GM21423 (cell line): ENCODE data around the gene CNTNAP4.

Source experiments
- ATAC-seq: cut with Tn5 transposase; IDR thresholded peaks from one replicate; pipeline ENCODE4 v1.9.1; 2021; ENCODE audit warnings: mild to moderate bottlenecking, moderate library complexity; ENCODE audit not compliant: unreplicated experiment

CNTNAP4 gene

DNA sequence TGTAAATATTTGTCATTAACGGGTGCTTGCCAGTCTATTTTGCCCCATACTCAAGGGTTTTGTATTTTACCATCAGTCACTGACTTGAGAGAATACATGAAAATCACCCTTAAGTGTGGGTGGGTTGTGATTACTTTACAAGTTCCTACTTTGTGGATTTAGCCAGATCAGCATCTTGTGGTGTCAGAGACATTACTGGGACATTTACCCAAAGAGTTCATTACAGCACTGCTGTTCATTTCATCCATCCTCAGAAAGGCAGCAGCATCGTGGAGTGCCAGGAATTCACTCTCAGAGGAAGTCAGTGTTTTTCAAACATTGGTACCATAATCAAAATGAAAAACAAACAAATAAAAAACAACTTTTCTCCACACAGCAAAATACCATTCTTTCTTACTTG, 110.8 kb downstream of the CNTNAP4 start:
- no peak for ATAC-seq

DNA sequence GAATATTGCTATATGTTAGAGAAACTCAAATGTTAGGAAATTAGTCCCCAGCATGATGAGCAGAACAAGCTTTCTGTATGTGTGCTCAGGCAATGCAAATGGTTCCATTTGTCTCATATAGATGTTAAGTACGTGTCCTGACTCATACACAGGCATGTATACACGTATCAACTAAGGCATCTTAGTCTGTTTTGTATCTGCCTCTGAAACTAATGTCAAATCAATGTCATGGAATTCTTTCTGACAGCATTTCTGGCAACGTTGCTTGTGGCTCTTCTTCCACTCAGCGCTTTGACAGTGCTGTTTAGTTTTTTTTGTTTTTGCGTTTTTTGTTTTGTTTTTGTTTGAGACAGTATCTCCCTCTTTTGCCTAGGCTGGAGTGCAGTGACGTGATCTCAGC, 111.9 kb downstream of the CNTNAP4 start:
- ATAC-seq, result no peak

DNA sequence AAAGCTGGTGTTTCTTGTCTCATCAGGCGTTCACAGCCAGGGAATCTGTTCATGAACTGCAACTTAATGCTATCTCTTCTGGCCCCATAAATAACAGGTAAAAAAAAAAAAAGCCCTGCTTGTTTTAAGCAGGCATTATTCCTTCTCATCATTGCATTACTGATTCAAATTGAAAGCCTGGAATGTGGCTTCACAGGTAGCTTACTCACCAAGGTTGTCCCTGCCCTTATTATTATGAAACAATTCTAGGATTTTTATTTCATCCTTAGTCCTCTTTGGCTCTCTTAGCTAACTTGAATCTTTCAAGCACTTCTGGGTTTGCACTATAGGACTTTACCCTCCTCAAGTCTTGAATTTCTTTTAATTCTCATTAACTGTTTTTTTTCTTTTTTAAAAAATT, 113.3 kb downstream of the CNTNAP4 start:
- ATAC-seq, result no peak

DNA sequence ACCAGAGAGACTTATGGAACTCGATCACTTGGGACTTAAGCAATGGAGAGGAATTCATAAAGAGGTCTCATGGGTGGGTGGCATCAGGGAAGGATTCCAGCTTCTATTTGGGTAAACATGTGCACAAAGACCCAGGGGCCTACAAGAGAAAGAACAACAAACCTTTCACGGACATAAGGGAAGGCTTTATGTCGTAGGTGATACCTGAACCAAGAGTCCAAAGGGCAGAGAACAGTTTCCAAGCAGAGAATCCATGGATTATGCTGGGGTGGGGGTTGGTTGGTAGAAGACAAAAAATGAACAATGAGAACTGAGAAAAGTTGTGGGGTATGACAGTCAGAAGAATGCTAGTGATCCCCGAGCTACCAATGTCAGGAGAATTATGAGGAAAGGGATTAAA, 119.8 kb downstream of the CNTNAP4 start:
- no peak for ATAC-seq

DNA sequence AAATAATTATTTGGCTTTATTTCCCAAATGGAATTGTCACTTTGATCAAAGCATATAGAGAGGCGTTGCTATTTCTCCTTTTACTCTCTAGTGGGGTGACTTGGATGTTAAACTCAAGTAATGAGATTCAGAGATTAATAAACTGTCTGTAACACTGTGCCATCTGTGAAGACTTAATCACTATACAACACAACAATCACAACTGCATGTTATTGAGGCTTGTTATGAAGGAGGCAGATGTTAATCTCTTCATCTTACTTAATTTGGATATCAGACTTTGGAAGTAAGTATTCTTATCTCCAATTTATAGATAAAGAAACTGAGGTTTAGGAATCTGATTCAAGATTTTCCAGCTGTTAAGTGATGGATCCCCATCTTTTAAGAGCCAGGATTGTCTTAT, 132.5 kb downstream of the CNTNAP4 start:
- ATAC-seq, result no peak

DNA sequence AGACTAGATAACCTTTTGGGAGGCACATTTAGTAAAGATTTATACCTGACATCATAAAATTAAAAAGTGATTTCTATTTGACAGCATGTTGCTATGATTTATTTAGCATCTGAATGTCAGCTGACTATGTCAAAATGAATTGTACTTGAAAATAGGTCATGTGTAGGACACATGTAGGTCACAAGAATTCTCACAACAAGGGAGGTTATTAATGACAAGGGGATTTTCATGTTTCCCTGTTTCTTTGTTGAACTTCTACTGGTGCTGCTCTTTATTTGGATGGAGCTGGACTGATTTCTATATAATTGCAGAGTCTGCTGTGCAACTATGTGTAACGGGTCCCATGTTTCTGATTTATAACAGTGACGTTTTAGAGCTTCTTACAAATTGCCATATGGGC, 144.4 kb downstream of the CNTNAP4 start:
- no peak for ATAC-seq

DNA sequence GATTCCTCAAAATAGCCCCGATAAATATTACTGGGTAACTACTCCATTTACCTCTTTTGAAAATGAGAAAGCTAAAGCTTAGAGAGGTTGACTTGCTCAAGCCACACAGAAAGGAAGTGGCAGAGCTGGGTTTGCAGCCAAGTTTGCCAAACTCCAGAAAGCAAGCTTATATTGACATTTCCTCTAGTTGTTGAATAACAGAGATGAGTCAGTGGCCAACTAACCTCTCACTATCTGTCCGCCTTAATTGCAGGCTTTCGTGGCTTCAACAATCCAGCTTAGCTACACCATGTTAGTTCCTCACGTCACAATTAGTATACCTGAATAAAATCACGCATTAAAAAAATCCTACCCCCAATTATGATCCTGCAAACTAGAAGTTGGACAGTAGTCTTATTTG, 151.7 kb downstream of the CNTNAP4 start:
- ATAC-seq, result no peak

DNA sequence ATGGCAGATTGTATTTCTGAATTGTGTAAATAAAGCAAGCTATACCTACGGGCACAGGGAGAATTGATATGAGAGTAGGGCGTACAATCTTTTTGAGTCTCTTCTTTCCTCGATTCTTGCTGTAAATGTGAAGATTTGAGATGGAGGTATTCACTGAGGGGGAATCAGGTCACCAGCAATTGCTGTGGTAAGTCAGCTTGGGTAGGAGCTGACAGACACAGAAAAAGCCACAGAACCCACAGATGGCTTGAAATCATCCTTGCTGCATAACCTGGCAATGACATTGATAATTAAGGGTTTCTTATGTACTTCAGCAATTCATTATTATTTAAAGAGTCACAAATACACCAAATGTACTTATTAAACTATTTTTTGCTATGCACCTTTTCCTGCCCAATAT, 164.2 kb downstream of the CNTNAP4 start:
- no peak for ATAC-seq

DNA sequence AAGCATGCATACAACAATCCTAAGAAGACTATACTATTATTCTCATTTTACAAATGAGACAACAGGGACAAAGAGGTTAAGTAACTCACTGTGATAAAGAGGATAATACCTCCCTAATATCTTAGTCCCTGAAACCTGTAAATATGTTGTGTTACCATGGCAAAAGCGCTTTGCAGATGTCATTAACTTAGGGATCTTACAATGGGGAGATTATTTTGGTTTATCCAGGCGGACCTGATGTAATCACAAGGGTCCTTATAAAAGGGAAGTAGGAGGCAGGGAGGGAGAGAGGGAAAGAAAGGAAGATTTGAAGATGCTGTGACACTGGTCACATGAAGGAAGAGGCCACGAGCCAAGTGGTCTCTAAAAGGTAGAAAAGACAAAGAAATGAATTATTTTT, 164.7 kb downstream of the CNTNAP4 start:
- ATAC-seq, result no peak

DNA sequence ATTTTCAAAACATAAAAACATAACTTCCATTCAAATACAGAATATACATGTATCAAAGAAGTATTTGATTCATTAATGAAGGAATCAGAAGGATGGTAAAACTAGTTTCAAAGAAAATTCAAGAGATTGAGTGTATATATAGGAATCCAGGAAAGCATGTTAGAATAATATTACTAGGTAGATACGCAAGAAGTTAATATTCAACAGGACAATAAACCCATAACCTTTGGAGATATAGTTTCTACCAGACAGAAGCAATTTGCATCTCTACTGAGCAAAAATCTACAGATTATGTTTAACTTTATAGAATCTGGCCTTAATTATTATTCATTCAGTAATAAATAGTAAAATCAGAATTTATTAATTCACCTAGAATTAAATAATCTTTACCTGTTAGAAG, 166.8 kb downstream of the CNTNAP4 start:
- no peak for ATAC-seq

DNA sequence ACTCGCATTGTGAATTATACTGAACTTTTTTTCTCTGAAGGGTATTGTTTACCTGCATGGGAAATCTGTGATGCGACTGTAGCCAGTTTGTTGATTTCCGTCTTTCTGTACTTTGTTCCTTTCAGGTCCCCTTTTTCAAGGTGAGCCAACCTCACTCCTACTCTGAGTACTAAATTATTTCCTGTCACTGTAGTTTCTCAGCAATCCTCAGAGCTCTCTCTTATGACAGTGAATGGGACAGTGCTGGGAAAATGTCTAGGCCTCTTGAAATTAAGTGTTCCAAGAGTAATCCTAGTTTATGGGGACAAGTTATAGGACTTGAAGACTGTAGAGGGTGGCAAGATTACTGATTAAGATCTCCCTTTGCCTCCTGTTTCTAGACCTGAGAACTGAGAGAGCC, 167.6 kb downstream of the CNTNAP4 start:
- no peak for ATAC-seq

DNA sequence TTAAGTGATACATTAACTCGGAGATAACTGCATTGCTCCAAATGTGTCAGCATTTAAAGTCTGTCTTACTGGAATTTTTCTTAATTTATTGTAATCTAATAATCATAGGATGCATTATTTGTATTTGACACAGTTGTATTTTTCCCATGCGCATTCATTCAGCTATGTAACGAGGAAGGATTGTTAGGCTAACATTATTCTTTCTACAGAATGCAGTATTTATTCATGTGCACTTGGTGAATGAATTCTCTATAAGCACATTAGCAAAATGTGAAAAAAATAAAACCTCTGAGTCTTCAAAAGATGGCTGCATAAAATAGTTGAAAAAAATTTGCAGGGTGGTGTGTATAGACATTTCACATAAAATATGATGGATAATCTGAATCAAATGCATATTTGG, 168.6 kb downstream of the CNTNAP4 start:
- no peak for ATAC-seq

DNA sequence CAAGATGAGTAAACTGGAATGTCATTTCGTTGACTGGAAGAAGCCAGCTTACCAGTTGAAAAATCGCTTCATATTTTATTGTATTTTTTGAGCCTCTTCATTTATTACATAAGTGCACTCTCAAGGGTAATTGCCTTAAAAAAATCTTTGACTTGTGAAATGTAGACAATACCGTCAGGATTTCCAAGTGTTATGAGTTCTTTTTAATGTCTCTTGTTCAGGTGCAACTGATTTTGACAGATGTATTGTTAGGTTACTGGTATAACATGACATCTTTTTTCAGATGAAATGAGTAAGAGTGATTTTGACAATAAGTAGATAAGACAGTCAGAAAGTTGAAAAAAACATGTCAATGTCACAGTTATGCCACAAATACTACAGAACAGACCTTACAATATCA, 169.1 kb downstream of the CNTNAP4 start:
- ATAC-seq, result no peak

DNA sequence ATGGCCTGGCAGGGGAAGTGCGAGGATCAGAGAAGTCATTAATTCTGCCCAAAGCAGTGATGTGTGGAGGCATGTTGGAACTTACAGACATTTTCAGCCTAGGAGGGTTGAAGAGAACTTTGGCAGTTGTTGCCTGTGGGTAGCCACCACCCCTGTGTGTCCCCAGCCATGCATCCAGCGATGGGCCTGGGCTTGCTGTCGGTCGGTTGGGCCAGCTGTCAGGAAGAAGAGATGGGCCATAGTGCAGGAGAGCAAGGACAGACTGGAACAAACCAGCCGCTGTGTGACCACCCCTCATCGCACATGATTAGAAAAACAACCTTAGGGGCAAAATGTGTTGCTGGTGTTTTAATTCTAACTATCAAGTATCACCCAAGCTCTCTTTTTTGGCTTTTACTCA, 173.7 kb downstream of the CNTNAP4 start:
- ATAC-seq, result no peak

DNA sequence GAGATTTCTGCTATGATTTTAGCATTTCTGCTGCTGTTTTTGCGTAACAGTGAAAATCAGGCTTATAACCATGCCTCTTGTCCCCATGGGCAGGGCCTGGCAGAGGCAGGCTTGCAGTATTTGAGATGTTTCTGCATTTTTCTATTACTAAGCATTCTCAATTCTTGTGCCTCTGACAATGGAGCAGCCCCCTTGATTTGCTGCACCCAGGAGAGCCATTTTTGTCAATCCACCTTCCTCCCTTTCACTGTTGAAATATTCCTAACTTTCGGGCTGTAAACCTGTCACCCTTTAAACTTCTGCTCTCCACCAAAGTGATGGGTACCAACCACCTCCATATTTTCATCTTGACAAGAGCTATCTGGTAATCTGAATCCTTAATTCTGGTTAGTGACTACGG, 178.1 kb downstream of the CNTNAP4 start:
- ATAC-seq, result no peak

DNA sequence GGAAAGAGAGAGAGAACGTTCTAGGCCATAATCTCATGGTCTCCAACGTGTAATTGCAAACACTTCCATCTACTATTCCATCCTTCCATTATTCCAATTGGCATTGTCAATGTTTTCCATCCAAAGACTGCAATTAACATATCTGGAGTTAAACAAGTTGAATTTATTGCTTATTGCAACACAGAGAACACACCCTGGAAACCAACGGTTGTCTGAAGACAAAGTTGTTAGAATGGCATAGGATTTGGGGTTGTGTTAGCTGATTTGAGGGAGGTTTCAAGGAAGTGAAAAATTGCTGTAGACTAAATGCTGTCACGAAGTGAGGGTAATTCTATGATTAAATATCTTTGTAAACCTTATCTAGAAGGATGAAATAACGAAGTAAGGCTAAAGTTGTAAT, 178.8 kb downstream of the CNTNAP4 start:
- ATAC-seq, result no peak

DNA sequence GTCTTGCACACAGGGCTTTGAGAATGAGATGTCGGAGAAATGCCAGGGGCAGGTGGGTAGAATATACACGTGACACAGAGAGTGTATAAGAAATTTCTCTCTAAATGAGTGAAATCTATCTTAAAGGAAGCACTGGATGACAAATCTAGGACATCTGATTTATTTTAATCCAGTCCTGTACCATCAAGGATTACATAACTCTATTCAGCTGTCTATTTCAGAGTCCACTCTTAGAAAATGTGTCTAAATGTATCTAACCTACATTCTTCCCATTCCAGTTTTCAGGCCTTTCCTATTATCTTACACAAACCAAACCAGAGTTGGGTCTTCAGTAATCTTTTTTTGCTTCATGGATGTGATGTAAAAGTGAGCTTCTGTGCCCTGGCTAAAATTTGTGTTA, 181.9 kb downstream of the CNTNAP4 start:
- no peak for ATAC-seq

DNA sequence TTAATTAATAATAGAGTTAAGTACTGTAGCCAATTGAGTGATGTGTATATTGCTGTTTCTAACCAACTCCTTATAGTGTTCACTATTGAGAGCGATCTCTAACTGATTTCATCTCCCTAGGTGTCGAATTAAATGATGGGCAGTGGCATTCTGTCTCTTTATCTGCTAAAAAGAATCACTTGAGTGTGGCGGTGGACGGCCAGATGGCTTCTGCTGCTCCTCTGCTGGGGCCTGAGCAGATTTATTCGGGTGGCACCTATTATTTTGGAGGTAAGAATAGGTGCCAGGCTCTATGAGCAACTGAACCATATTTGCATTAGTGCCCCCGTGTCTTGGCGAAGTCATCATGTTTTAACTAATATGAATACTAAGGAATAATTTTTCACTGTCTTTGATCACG, 184.6 kb downstream of the CNTNAP4 start:
- ATAC-seq, result no peak

DNA sequence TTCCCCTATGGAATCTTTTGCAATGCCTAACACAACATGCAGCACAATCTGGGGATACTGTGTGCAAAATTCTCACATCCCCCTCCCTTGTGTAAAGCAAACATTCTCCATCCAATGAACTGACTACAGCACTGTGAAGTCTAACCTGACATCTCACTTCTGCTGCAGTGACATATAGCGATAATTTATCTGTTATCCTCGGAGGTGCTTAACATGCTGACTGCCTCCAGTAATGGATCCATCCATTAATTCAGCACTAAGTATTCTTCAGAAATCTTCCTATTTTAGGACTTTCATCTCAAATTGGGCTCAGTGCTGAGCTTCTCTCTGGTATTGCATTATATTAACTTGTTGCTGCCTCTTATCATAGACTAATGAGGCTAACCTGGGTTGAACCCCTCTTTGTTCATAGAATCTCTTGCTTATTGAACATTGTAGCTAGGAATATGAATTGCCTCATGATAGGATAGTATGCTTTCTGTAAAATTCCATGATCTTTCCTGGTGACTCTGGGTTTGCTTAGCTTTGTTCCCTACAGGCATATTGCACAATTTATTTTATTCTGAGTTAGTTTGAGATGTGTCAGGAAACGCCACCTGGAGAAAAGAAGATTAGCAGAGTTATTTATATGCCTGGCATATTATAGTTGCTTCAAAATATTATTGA, 187.9 kb downstream of the CNTNAP4 start:
- ATAC-seq, result no peak

DNA sequence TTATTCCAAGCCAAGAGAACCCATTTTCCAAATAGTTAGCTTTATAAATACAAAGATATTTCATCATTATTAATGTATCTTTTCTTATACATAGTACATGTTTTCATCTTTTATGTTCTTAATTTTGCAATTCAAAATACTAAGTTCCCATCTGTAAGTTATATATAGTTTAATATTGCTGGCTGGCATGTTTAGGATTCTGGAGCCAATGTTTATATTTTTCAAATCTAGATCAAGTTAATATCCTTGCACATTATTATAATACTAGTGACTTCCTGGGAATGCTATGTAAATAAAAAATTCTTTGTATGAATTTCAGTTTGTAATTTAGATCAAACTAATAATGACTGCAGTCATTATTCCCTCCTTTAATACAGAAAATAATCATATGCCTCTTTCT, 189.7 kb downstream of the CNTNAP4 start:
- no peak for ATAC-seq

DNA sequence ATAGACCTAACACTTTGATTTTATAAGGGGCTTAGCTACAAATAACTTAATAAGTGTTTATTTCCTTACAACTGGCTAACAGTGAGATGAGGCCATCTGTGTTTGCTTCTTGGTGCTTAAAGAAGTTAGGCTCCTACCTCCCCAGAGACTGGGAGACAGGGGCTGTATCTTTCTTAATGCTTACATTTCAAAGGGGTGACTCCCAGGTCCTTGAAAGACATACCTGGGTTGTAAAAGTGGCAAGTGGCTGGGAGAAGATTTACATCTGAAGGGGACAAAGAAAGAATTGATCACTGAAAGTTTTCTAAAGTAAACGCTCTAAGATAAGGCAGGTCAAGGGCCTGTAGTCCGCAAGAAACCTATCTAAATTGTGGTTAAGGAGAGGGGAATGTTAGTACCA, 196.8 kb downstream of the CNTNAP4 start:
- no peak for ATAC-seq

DNA sequence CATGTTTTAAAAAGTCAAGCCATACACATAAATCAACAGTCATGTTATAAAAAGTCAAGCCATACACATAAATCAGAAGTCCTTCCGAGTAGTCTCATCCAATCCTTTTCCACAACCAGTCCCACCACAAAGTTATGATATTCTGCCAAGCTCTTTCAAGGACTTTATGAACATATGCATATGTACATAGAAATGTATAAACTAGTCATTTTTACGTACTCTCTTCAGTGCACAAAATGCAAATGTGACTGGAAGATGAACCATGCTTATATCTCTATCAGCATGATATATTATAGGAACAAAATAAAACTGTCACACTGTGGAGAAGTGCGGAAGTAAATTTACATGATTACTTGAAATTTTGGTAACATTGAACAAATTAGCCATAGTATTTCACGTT, 200.9 kb downstream of the CNTNAP4 start:
- ATAC-seq, result no peak

DNA sequence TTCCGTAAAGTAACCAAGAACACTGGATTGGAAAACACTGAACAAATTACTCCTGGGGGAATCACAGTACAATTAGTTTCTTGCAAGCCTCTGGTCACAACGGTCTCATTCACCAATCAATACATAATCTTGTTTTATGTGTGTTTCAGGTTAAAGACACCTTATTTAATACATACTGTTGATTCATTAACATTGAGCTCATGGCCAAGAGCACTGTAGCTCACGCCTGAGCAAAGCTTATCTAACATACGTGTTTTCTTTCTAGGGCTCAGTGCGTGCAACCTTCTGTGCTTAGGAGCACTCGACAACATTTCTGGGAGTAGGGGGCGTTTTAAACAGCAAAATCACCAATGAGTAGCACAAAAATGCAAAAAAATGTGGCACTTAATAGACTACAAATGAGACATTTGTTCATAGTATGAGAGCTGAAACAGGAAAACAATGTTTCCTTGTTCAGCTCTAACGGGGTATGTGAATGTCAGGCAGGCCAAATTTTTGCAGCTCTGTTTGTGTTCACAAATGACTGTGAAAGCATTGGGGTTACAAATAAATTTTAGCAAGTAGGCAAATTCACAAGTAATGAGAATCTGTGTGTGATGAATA, 206.2 kb downstream of the CNTNAP4 start:
- ATAC-seq, result no peak
